Endothelial cell of hepatic sinusoid (primary cell): ENCODE data around the gene ADAMTS17.
"Not testable (repeated sequence)": the region's sequence is repeated elsewhere in the genome, so short reads cannot be mapped to it uniquely, and the experiment has no call there.

Experiments
- in situ Hi-C: cut with HindIII; loops from 2 replicates; pipeline ENCODE4 v1.10.0; 2017; ENCODE audit warnings: low sequenced_read_pairs

The ADAMTS17 gene

GRCh38 chr15:99989095-99989494, 352.7 kb downstream of the ADAMTS17 start:
- in situ Hi-C loops = no loop called here

GRCh38 chr15:99987701-99988100, 354.1 kb downstream of the ADAMTS17 start:
- in situ Hi-C loops = no loop called here

GRCh38 chr15:99987119-99987506, 354.7 kb downstream of the ADAMTS17 start:
- in situ Hi-C loops = no loop called here

- in situ Hi-C loops = no loop called here
Observed at GRCh38 chr15:99986297-99987118, 355.3 kb downstream of the ADAMTS17 start.

GRCh38 chr15:99985878-99986277, 355.9 kb downstream of the ADAMTS17 start:
- in situ Hi-C loops = no loop called here

GRCh38 chr15:99984491-99985243, 357.1 kb downstream of the ADAMTS17 start:
- in situ Hi-C loops = no loop called here

- in situ Hi-C loops = no loop called here
Observed at GRCh38 chr15:99983886-99984286, 357.9 kb downstream of the ADAMTS17 start.

- in situ Hi-C loops = no loop called here
Observed at GRCh38 chr15:99983171-99983885, 358.4 kb downstream of the ADAMTS17 start.

GRCh38 chr15:99982662-99983061, 359.1 kb downstream of the ADAMTS17 start:
- in situ Hi-C loops = no loop called here

- in situ Hi-C loops = no loop called here
Observed at GRCh38 chr15:99981839-99982658, 359.7 kb downstream of the ADAMTS17 start.

- in situ Hi-C loops = no loop called here
Observed at GRCh38 chr15:99981191-99981647, 360.6 kb downstream of the ADAMTS17 start.

- in situ Hi-C loops = no loop called here
Observed at GRCh38 chr15:99980752-99981151, 361.0 kb downstream of the ADAMTS17 start.

- in situ Hi-C loops = not testable (repeated sequence)
Observed at GRCh38 chr15:99979886-99980285, 361.9 kb downstream of the ADAMTS17 start.

- in situ Hi-C loops = no loop called here
Observed at GRCh38 chr15:99979371-99979770, 362.4 kb downstream of the ADAMTS17 start.

- in situ Hi-C loops = no loop called here
Observed at GRCh38 chr15:99978426-99978825, 363.3 kb downstream of the ADAMTS17 start.

- in situ Hi-C loops = no loop called here
Observed at GRCh38 chr15:99977929-99978328, 363.8 kb downstream of the ADAMTS17 start.

- in situ Hi-C loops = no loop called here
Observed at GRCh38 chr15:99976811-99977271, 364.9 kb downstream of the ADAMTS17 start.

- in situ Hi-C loops = no loop called here
Observed at GRCh38 chr15:99976000-99976399, 365.8 kb downstream of the ADAMTS17 start.

GRCh38 chr15:99974246-99974645, 367.5 kb downstream of the ADAMTS17 start:
- in situ Hi-C loops = no loop called here

- in situ Hi-C loops = no loop called here
Observed at GRCh38 chr15:99973351-99973750, 368.4 kb downstream of the ADAMTS17 start.
